ENCODE data around the gene E2F6. TPM values are rescaled to one million over a fixed set of nuclear protein-coding genes. Genes with fewer than 3 reads are reported as not detected.

Gene E2F6
- total RNA-seq, 6 donors from 2014 or later = 5.3 to 15.8 (median 13.4) TPM

GRCh38 chr2:11454824-11455223 lies 11.1 kb downstream of the E2F6 start:
- H3K36me3 ChIP-seq = peaks cover 3 to 56% (median 27%) of the 10 kb centered on the region in 4 donors
- WGBS, 2 donors = 90 to 92% methylated on average over 6 of the region's 6 CpGs
- H3K4me1 ChIP-seq = peaks cover 4 to 22% (median 10%) of the 10 kb centered on the region in 4 donors
- H3K27ac ChIP-seq = no peak overlapping the region
- no peaks in the 10 kb centered on the region for H3K27me3 ChIP-seq
- DNase-seq = no peak
- no peaks in the 10 kb centered on the region for H3K9me3 ChIP-seq
- ATAC-seq (ENCODE audit: low FRiP score in 2 of 2) = no peak
- TF ChIP-seq EP300 (IDR thresholded peaks at IDR 0.05) (no peak), CTCF (IDR thresholded peaks at IDR 0.05) (no peak), POLR2AphosphoS5 (IDR thresholded peaks at IDR 0.05) (no peak), POLR2A (IDR thresholded peaks at IDR 0.05) (no peak)
- H3K4me3 ChIP-seq = no peak overlapping the region

DNA sequence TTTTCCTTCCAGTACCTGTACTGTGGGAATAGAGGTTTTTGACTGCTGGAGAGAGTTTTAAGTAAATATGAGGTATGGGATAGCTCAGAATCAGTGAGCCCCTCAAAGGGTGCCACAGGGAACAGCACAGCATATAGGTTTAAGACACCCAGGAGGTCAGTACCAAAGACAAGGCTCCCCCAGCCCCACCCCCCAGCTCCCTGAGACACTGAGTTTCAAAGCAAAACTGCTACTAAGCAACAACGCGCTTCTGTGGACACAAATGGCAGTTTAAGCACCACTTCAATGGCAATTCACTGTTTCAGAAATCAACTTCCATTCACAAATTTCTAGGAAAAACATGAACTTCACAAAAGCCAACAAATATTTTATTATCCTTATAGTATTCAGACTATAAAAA lies 15.2 kb downstream of the E2F6 start:
- TF ChIP-seq CTCF (IDR thresholded peaks at IDR 0.05) = no peak
- no peak for TF ChIP-seq EP300 (IDR thresholded peaks at IDR 0.05)
- no peak for TF ChIP-seq POLR2AphosphoS5 (IDR thresholded peaks at IDR 0.05)
- TF ChIP-seq POLR2A (IDR thresholded peaks at IDR 0.05) = no peak
- H3K4me1 ChIP-seq = peaks cover 0 to under 1% (median 0%) of the 10 kb centered on the region in 4 donors
- ATAC-seq (ENCODE audit: low FRiP score in 2 of 2) (no peak), DNase-seq (no peak)
- no peaks in the 10 kb centered on the region for H3K9me3 ChIP-seq
- no peak overlapping the region for H3K4me3 ChIP-seq
- 81 to 90% methylated on average over 2 of the region's 2 CpGs for WGBS, 2 donors
- peaks cover 15 to 89% (median 49%) of the 10 kb centered on the region in 4 donors for H3K36me3 ChIP-seq
- no peaks in the 10 kb centered on the region for H3K27me3 ChIP-seq
- H3K27ac ChIP-seq = no peak overlapping the region

DNA sequence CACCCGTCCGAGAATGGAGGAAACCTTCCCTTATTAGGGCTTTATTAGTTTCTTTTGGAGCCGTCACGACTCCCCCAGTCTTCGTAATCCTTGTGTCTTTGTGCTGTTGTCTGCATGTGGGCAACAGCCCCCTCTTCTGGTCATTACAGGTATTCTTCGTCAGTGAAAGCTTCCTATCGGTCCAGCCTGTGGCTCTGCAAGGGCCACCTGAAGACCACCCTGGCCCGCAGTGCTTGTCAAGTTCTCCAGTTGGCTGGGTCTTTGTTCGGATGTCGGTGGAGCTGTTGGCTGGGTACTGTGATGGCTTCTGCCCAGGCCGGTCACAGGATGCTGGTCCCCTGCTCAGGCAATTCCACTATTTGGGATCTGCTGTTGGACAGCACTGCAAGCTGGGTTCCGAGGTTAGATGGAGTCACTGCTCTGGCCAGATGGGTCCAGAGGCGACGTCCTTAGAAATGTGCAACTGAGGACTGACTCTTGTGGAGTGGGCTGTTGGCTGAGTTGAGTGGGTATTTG lies 19.2 kb downstream of the E2F6 start:
- H3K27ac ChIP-seq = no peak overlapping the region
- ATAC-seq (ENCODE audit: low FRiP score in 2 of 2) (peak; percentile 69 to 79), DNase-seq (peak in 1 of 2 donors; percentile 28)
- 66 to 69% methylated on average over 12 to 14 of the region's 14 CpGs for WGBS, 2 donors
- H3K4me1 ChIP-seq = no peaks in the 10 kb centered on the region
- H3K4me3 ChIP-seq = no peak overlapping the region
- TF ChIP-seq POLR2AphosphoS5 (IDR thresholded peaks at IDR 0.05) (no peak), CTCF (IDR thresholded peaks at IDR 0.05) (peak; percentile 53 to 80 (median 68))
- H3K36me3 ChIP-seq = peaks cover 15 to 82% (median 40%) of the 10 kb centered on the region in 4 donors
- H3K9me3 ChIP-seq = no peaks in the 10 kb centered on the region
- H3K27me3 ChIP-seq = no peaks in the 10 kb centered on the region

- ATAC-seq (ENCODE audit: low FRiP score in 2 of 2) (peak in 1 of 2 donors; percentile 28), DNase-seq (no peak)
- Histone ChIP-seq H3K4me3 (no peak overlapping the region), H3K9me3 (no peaks in the 10 kb centered on the region), H3K27ac (no peak overlapping the region), H3K27me3 (no peaks in the 10 kb centered on the region), H3K4me1 (no peaks in the 10 kb centered on the region), H3K36me3 (peaks cover 12 to 81% (median 40%) of the 10 kb centered on the region in 4 donors)
- TF ChIP-seq EP300 (IDR thresholded peaks at IDR 0.05) (no peak), POLR2AphosphoS5 (IDR thresholded peaks at IDR 0.05) (no peak), POLR2A (IDR thresholded peaks at IDR 0.05) (no peak), CTCF (IDR thresholded peaks at IDR 0.05) (no peak)
- WGBS, 2 donors = 89% methylated on average over 4 of the region's 4 CpGs
Observed at GRCh38 chr2:11444737-11445136, 21.2 kb downstream of the E2F6 start.

DNA sequence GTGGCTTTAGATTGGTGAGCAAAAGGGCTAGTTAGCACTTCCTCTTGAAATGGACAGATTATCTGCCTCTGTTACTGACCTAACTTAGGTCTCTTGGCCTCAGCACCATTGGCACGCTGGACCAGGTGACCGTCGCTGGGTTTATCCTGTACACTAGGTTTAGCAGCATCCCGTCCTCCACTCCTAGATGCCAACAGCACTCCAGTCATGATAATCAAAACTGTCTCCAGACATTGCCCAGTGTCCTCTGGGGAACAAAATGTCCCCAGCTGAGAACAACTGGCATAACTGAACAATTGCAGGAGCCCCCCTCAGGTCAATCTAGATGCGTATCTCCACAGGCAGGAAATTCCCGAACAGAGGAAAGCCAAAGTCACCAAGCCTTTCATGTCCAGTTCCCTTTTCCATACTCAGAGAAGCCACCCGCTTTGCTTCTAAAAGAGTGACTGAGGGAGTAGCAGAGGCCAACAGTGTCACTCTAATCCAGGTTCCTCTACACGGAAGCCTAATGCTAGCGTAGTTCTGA lies 27.3 kb downstream of the E2F6 start:
- no peaks in the 10 kb centered on the region for H3K9me3 ChIP-seq
- DNase-seq (no peak), ATAC-seq (ENCODE audit: low FRiP score in 2 of 2) (no peak)
- H3K27ac ChIP-seq = no peak overlapping the region
- H3K36me3 ChIP-seq = peaks cover 0 to 42% (median 11%) of the 10 kb centered on the region in 4 donors
- no peaks in the 10 kb centered on the region for H3K27me3 ChIP-seq
- no peak overlapping the region for H3K4me3 ChIP-seq
- TF ChIP-seq EP300 (IDR thresholded peaks at IDR 0.05) (no peak), CTCF (IDR thresholded peaks at IDR 0.05) (no peak), POLR2A (IDR thresholded peaks at IDR 0.05) (no peak), POLR2AphosphoS5 (IDR thresholded peaks at IDR 0.05) (no peak)
- H3K4me1 ChIP-seq = no peaks in the 10 kb centered on the region
- WGBS, 2 donors = 92 to 96% methylated on average over 9 of the region's 9 CpGs
